H1 (cell line): ENCODE measurements around the gene CDH15. TPM values are rescaled to one million over a fixed set of nuclear protein-coding genes. Genes with fewer than 3 reads are reported as not detected.

ENCODE experiments used
- CTCF ChIA-PET: fragments of 300-600 bp; sonication (Branson Sonifier 250); formaldehyde crosslinking; loops from one replicate; lab custom pipeline; 2021; ENCODE audit not compliant: partially characterized antibody; lab: Charles Lee
- POLR2A ChIA-PET: fragments of 300-600 bp; sonication (Branson Sonifier 250); formaldehyde crosslinking; loops from one replicate; lab custom pipeline; 2021; ENCODE audit warnings: inconsistent platforms; ENCODE audit not compliant: partially characterized antibody; lab: Charles Lee
- DNase-seq, 2 experiments: peaks; one replicate each; pipeline versions ENCODE4 v3.0.0 to v3.0.0-alpha.2; 2010 to 2022; ENCODE audit warnings: low spot score in 2 of 2, low read depth in 1 of 2, mixed read lengths in 1 of 2
- FAIRE-seq: peaks from 2 replicates; lab custom pipeline; 2011; peaks lifted over from hg19 to GRCh38; lab: Jason Lieb, UNC
- H2AFZ ChIP-seq: 2 replicates; pipeline ENCODE4 v1.8.1; 2012; ENCODE audit warnings: low read length, inconsistent platforms
- H2AK5ac ChIP-seq: 2 replicates; pipeline ENCODE4 v1.6.1; 2013; ENCODE audit warnings: low read depth, low read length
- H2BK120ac ChIP-seq: replicated peaks from 2 replicates; pipeline ENCODE3; 2013; ENCODE audit warnings: low read depth, low read length, inconsistent platforms
- H2BK12ac ChIP-seq: 2 replicates; pipeline ENCODE4 v1.6.1; 2013; ENCODE audit warnings: low read depth, low read length
- H2BK15ac ChIP-seq: 2 replicates; pipeline ENCODE4 v1.6.1; 2013; ENCODE audit warnings: low read length
- H2BK20ac ChIP-seq: 2 replicates; pipeline ENCODE4 v1.6.1; 2013; ENCODE audit warnings: low read length
- H2BK5ac ChIP-seq: 2 replicates; pipeline ENCODE4 v1.6.1; 2013; ENCODE audit warnings: low read depth, low read length
- H3K14ac ChIP-seq: 2 replicates; pipeline ENCODE4 v1.6.1; 2013; ENCODE audit warnings: inconsistent platforms; ENCODE audit not compliant: insufficient read length
- H3K18ac ChIP-seq: 2 replicates; pipeline ENCODE4 v1.6.1; 2013; ENCODE audit warnings: low read length; ENCODE audit errors: extremely low read depth
- H3K23ac ChIP-seq: 2 replicates; pipeline ENCODE4 v1.6.1; 2013; ENCODE audit warnings: inconsistent platforms; ENCODE audit not compliant: insufficient read length
- H3K23me2 ChIP-seq: 2 replicates; pipeline ENCODE4 v1.6.1; 2013; ENCODE audit warnings: low read depth, low read length
- H3K27ac ChIP-seq: 2 replicates; pipeline ENCODE4 v1.6.1; 2011; ENCODE audit warnings: low read depth, low read length, inconsistent platforms
- H3K27me3 ChIP-seq, 4 experiments: replicated peaks in 1 of 4; 1 replicate in 1 of 4; 2 replicates in 3 of 4; pipeline versions ENCODE4 v1.6.1 to v1.8.1; 2011 to 2013; ENCODE audit warnings: low read length in 3 of 4, mild to moderate bottlenecking in 3 of 4, inconsistent platforms in 2 of 4, mixed read lengths in 2 of 4, moderate library complexity in 1 of 4; ENCODE audit not compliant: control insufficient read depth in 3 of 4, insufficient read depth in 3 of 4; ENCODE audit errors: extremely low read depth in 1 of 4
- H3K36me3 ChIP-seq, 4 experiments: 2 replicates each; pipeline versions ENCODE4 v1.6.1 to v1.8.1; 2011 to 2013; ENCODE audit warnings: mild to moderate bottlenecking in 4 of 4, low read length in 3 of 4, moderate library complexity in 2 of 4, control low read depth in 1 of 4, inconsistent platforms in 1 of 4; ENCODE audit not compliant: insufficient read depth in 4 of 4, control insufficient read depth in 2 of 4
- H3K4ac ChIP-seq: replicated peaks from 2 replicates; pipeline ENCODE3; 2013; ENCODE audit warnings: low read length, low read depth, mixed read lengths, inconsistent platforms; ENCODE audit not compliant: insufficient read length
- H3K4me1 ChIP-seq, 4 experiments: replicated peaks in 1 of 4; 1 replicate in 1 of 4; 2 replicates in 3 of 4; pipeline versions ENCODE4 v1.6.1 to v1.8.1; 2011 to 2013; ENCODE audit warnings: low read length in 3 of 4, inconsistent platforms in 2 of 4, mixed read lengths in 1 of 4; ENCODE audit not compliant: insufficient read depth in 4 of 4, control insufficient read depth in 3 of 4
- H3K4me2 ChIP-seq, 2 experiments: 2 replicates each; pipeline versions ENCODE4 v1.6.1 to v1.8.1; 2011 to 2013; ENCODE audit warnings: low read depth in 2 of 2, low read length in 2 of 2, control low read depth in 1 of 2, inconsistent platforms in 1 of 2, mild to moderate bottlenecking in 1 of 2; ENCODE audit not compliant: insufficient read depth in 1 of 2
- H3K4me3 ChIP-seq, 4 experiments: fragments of 200-600, 300-600 bp in 1 of 4; sonication (generic), shearing (Covaris generic), sonication (Bioruptor Twin) in 1 of 4; 2 replicates each; pipeline versions ENCODE4 v1.5.1 to v1.8.1; 2011 to 2016; ENCODE audit warnings: low read length in 4 of 4, low read depth in 3 of 4, control low read depth in 2 of 4, inconsistent platforms in 2 of 4, mild to moderate bottlenecking in 2 of 4, mixed read lengths in 1 of 4, moderate library complexity in 1 of 4; ENCODE audit not compliant: insufficient read depth in 2 of 4; ENCODE audit errors: extremely low read depth in 1 of 4
- H3K56ac ChIP-seq: replicated peaks from 2 replicates; pipeline ENCODE3; 2013; ENCODE audit warnings: low read depth, mild to moderate bottlenecking, mixed read lengths, low read length, inconsistent platforms; ENCODE audit not compliant: insufficient read length
- H3K79me1 ChIP-seq: 2 replicates; pipeline ENCODE4 v1.6.1; 2013; ENCODE audit warnings: low read depth, low read length, control low read depth
- H3K79me2 ChIP-seq, 2 experiments: 2 replicates each; pipeline versions ENCODE4 v1.6.1 to v1.8.1; 2012 to 2013; ENCODE audit warnings: low read length in 2 of 2, mild to moderate bottlenecking in 2 of 2, inconsistent platforms in 1 of 2; ENCODE audit not compliant: insufficient read depth in 2 of 2, control insufficient read depth in 1 of 2
- H3K9ac ChIP-seq, 4 experiments: replicated peaks in 1 of 4; 1 replicate in 1 of 4; 2 replicates in 3 of 4; pipeline versions ENCODE4 v1.6.1 to v1.8.1; 2011 to 2013; ENCODE audit warnings: low read depth in 3 of 4, low read length in 3 of 4, control low read depth in 2 of 4, mild to moderate bottlenecking in 2 of 4, moderate library complexity in 2 of 4, inconsistent platforms in 1 of 4; ENCODE audit errors: extremely low read depth in 1 of 4
- H3K9me3 ChIP-seq, 2 experiments: 2 replicates each; pipeline versions ENCODE4 v1.6.1 to v1.8.1; 2012 to 2013; ENCODE audit warnings: mild to moderate bottlenecking in 2 of 2, moderate library complexity in 2 of 2, control low read depth in 1 of 2, inconsistent platforms in 1 of 2, low read depth in 1 of 2, low read length in 1 of 2, mixed read lengths in 1 of 2; ENCODE audit not compliant: insufficient read depth in 2 of 2
- H4K20me1 ChIP-seq, 2 experiments: replicated peaks in 1 of 2; 2 replicates each; pipeline versions ENCODE3 to v1.8.1; 2011 to 2013; ENCODE audit warnings: inconsistent platforms in 2 of 2, low read length in 2 of 2, mild to moderate bottlenecking in 1 of 2; ENCODE audit not compliant: insufficient read depth in 2 of 2, control insufficient read depth in 1 of 2
- H4K5ac ChIP-seq: 2 replicates; pipeline ENCODE4 v1.6.1; 2013; ENCODE audit warnings: low read length, low read depth, mixed read lengths, inconsistent platforms; ENCODE audit not compliant: insufficient read length
- H4K8ac ChIP-seq: 2 replicates; pipeline ENCODE4 v1.8.0; 2013; ENCODE audit warnings: mild to moderate bottlenecking, moderate library complexity, low read length, inconsistent platforms; ENCODE audit not compliant: insufficient read depth; ENCODE audit errors: extremely low read depth
- H4K91ac ChIP-seq: replicated peaks from 2 replicates; pipeline ENCODE3; 2013; ENCODE audit warnings: low read length, mixed read lengths, inconsistent platforms; ENCODE audit not compliant: insufficient read length
- NRF1 ChIP-seq: IDR thresholded peaks from 2 replicates; pipeline ENCODE4 v1.6.1; 2011; ENCODE audit warnings: mild to moderate bottlenecking, low read depth, low read length, improper control_type of control experiment
- WGBS, 2 experiments: shearing (Covaris generic) in 1 of 2; methylation state at CpG; one replicate each; pipeline versions ENCODE4 v1.1.6 to v1.1.7; 2013 to 2015; ENCODE audit warnings: low lambda C conversion rate in 2 of 2, mixed read lengths in 2 of 2, inconsistent platforms in 1 of 2, low coverage in 1 of 2, missing lambda C conversion rate in 1 of 2; ENCODE audit not compliant: insufficient replicate concordance in 2 of 2, insufficient coverage in 1 of 2, insufficient read length in 1 of 2; ENCODE audit errors: extremely low coverage in 1 of 2, missing lambda C conversion rate in 1 of 2; 5-methylcytosine and 5-hydroxymethylcytosine counted together
- polyA plus RNA-seq, 7 experiments: library from polyadenylated mRNA; depleted of rRNA in 3 of 7; stranded (reverse) in 5 of 7; unstranded in 2 of 7; fragments of >200 nt in 5 of 7; fragments of 200-250 nt in 2 of 7; gene quantifications; 1 replicate in 5 of 7; 2 replicates in 1 of 7; 4 replicates in 1 of 7; pipeline versions ENCODE4 v1.2.1 to v1.2.3, GENCODE V29; 2011 to 2013; ENCODE audit warnings: missing spikeins in 2 of 7, mixed read lengths in 2 of 7
- total RNA-seq: library from RNA; stranded (reverse); fragmentation: NEBNext Ultra II Directional; extraction: Animal tissue kit (Norgen Biotek cat#: 25700); gene quantifications from 2 replicates; pipeline ENCODE4 v1.2.1, GENCODE V29; 2021

Gene CDH15
- total and polyA plus RNA-seq, 2 of the 8 experiments (the other 6 are each of a cell fraction or from before 2014, with no cell fraction given), result 0.50 to 0.82 TPM

DNA sequence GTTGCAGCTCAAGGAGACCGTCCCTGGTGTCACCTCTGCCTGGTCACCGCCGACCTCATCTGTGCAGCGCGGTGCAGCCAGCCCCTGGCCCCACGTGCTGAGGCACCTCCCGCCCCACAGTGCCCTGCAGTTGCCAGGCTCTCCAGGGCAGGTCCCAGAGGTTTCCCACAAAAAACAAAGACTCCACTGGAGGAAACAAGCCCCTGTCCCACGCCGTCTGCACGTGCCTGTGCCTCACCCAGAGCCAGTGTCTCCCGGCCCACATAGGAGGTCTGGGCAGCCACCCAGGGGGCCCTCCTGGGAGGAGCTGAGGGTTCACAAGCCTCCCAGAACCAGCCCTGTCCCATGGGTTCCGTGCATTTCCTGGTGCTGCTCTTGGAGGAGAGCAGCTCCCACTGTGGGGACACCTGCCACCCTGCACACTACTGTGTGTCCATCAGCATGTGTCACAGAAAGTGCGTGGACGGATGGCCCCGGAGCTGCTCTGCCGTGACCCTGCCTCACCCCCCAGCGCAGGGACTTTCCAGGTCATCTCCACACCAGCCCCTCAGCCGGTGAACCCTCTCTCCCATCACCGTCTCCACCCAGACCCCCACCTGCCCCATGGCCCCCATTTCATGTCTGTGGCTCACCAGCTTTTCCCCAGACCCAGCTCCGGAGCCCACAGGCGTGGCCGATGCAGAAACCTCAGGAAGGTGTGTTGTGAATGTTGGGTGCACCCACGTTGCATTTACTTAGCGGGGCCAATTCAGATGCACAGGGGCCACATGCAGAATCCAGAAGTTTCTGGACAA is 17.0 kb upstream of the CDH15 start:
- Histone ChIP-seq H2BK120ac (no peak overlapping the region), H2BK5ac (no peak overlapping the region), H4K91ac (no peak overlapping the region), H4K5ac (no peak overlapping the region), H2AFZ (no peak overlapping the region), H3K56ac (no peak overlapping the region), H4K20me1 (peaks cover 0 to 4% of the 10 kb centered on the region in 2 experiments), H3K4me1 (no peaks in the 10 kb centered on the region), H3K27me3 (peaks cover 0 to 6% (median 1%) of the 10 kb centered on the region in 4 experiments; a peak in 2 of 7 replicates), H3K4me3 (no peak overlapping the region), H2BK12ac (no peak overlapping the region), H3K23me2 (no peaks in the 10 kb centered on the region; the same call in 1 of the 2 replicates), H3K23ac (no peak overlapping the region), H3K4me2 (no peak overlapping the region), H3K9me3 (peaks cover 15 to 20% of the 10 kb centered on the region in 2 experiments), H3K14ac (no peak overlapping the region), H2BK15ac (no peak overlapping the region), H3K9ac (no peak overlapping the region), H3K36me3 (peaks cover 0 to 3% (median 0%) of the 10 kb centered on the region in 4 experiments; a peak in 3 of 8 replicates), H4K8ac (no peak overlapping the region), H3K79me2 (no peaks in the 10 kb centered on the region), H3K4ac (no peak overlapping the region), H3K79me1 (no peaks in the 10 kb centered on the region), H3K18ac (no peak overlapping the region), H2AK5ac (no peak overlapping the region), H3K27ac (no peak overlapping the region), H2BK20ac (no peak overlapping the region)
- DNase-seq, result no peak
- no peak for FAIRE-seq
- WGBS, 2 experiments, result 93% methylated on average over 19 of the region's 24 CpGs; no CpG with 5 or more reads in 1 of the 2 experiments
- POLR2A ChIA-PET, result interaction anchor here (0.6 to 2.4 kb wide), 7 partner anchors 9 to 389 kb away, joined by 3 to 7 read pairs (median 4); partner anchors contain the start of gene ACSF3
- CTCF ChIA-PET, result interaction anchor here (2.1 to 2.4 kb wide), 2 partner anchors 10 to 13 kb away, joined by 6 to 8 read pairs; no protein-coding TSS in a partner anchor
- TF ChIP-seq NRF1, result no peak
